Activated naive CD4-positive, alpha-beta T cell treated with Interleukin-2 at 50 U/mL for 16 hours (primary cell): ENCODE data around the gene SSTR4.

Source experiments
- DNase-seq: peaks from one replicate; pipeline ENCODE4 v3.0.0-alpha.2; 2020

Gene SSTR4

DNA sequence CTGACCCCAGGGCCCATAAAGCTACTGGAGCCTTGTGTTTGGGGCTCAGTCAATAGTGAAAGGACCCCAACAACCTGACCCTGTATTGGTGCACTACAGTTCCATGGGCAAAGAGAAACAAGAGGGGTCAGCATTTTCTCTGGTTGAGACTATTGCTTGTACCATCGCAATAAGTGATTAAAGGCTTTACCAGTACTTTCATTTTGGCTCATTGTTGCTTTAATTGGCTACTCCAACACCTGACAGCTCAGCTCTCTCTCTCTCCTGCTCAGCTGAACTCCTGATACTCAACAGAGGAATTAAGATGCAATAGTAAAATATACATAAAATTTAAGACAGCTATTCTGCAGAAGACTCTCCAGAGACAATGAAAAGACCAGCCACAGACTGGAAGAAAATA, 33.2 kb downstream of the SSTR4 start:
- DNase-seq = no peak

DNA sequence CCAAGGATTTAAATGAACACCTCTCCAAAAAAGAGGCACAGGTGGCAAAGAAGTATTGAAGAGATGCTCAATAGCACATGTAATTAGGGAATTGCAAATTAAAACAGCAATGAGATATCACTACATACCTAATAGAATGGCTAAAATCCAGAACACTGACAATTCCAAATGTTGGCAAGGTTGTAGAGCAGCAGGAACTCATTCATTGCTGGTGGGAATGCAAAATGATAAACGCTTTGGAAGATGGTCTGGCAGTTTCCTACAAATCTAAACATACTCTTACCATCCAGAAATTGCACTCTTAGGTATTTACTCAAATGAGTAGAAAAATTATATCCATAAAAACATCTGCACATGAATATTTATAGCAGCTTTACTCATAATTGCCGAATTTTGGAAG, 34.0 kb downstream of the SSTR4 start:
- no peak for DNase-seq

DNA sequence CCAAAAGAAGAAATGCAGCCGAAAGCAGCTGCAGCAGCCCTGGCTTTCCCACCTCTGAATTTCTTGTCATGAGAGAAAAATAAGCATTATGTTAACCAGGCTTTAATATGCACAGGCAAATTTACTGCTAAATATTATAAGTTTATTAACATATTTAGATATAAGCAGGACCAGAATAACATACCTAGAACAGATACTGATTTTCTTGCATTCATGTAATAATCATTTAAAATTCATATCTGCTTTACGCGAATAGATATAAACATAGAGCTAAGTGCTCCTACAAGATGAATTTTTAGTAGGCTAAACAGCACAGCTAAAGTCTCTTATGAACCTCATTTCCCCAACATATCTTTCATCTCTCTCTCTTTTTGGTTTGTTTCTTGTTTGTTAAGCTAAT, 36.3 kb downstream of the SSTR4 start:
- DNase-seq = no peak

DNA sequence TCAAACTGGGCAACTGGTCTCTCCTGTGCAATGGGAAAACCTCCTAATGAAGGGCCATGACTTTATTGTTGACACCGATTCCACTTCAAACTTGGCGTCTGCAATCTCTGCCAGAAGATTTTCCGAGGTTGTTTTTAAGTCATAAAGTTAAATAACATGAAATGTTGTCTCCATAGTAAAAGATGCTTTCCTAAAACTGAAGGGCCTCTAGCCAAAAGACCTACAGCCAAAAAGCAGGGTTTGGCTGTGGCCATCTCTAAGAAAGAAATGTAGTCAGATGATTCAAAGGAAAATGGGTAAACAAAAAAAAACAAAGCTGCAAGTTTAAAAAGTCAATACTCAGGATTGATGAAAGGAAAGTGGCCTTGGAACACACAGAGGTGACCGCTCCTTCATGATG, 36.9 kb downstream of the SSTR4 start:
- no peak for DNase-seq

DNA sequence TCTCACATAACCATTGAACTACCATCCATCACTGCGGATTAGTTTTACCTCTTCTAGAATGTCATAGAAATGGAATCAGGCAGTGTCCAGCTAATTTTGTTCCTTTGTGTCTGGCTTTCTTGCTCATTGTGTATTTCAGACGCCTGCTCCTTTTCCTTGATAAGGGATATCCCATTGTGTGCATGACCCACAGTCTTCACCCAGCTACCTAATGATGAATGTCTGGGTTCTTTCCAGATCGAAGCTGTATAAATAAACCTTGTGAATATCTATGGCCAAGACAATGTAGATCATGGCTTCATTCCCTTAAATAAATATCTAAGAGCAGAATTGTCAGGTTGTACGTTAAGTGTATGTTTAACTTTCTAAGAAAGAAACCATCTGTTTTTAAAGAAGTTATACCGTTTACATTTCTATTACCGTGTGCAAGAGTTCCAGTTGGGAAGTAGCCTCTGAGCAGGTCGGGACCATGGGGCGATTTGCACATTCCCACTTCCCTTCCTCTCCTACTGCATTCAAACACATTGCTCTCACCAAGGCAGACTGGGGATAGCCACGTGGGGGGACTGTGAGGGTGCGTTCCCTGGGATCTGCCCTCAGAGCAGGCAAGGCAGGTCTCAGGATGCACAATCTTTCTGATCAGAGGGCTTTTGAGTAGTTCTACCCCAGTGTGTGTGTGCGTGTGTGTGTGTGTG, 37.9 kb downstream of the SSTR4 start:
- no peak for DNase-seq

DNA sequence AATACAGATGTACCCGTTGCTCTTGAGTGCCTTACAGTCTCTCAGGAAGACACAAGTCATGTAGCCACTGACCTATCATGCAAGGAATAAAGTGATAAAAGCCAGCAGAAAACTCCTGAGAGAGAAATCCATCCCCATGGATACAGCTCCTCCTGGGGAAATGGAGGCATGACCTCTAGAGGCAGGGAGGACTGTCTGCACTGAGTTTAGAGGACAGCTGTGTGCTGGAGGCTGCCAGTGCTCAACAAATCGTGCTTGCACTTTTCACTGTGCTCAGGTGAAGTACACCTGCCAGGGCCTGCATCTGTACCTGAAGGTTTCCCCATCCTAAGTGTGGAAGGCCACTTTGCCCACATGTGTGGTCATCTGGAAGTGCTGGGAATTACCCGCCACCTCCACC, 38.9 kb downstream of the SSTR4 start:
- no peak for DNase-seq

DNA sequence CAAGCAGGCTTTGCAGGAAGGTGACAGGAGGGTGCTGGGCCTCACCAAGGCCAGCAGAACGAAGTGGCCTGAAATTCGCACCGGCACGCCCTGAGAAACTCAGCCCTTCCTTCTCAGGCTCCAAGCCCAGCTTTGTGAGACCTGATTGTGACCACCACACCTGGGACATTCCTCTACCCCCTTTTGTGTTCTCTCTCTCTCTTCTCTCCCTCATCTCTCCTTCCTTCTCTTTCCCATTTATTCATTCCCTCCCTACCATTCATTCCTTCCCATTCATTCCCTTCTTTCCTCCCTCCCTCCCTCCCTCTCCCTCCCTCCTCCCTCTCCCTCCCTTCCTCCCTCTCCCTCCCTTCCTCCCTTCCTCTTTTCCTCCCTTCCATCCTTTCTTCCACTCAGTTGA, 42.2 kb downstream of the SSTR4 start:
- no peak for DNase-seq

DNA sequence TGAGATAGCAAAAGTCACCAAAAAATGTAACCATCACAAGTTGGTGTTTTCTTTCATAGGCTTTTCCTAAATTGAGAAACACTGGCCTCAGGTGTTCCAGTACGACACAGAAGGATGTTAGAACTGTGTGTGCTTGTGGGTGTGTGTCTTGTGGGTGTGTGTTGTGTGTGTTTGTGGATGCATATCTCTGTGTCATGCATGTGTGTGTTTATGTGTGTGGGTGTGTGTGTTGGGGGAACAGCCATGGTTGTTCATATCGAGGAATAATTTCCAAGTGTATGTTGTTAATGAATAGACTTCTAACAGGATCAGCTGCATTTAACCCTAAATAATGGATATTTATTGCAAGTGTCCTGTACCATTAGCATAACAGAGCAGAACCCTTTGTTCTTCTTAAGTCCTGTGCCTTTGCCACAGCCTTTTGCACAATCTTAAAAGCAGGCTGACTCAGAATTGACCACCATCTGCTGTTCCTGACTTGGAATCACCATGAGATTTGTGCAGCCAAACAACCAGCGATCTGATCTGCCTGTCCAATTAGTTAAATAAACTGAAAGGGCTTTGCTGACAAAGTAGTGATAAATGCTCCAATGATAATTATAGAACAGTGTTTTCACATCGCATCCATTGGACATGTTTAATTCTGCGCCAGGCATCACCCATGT, 43.4 kb downstream of the SSTR4 start:
- DNase-seq = no peak

DNA sequence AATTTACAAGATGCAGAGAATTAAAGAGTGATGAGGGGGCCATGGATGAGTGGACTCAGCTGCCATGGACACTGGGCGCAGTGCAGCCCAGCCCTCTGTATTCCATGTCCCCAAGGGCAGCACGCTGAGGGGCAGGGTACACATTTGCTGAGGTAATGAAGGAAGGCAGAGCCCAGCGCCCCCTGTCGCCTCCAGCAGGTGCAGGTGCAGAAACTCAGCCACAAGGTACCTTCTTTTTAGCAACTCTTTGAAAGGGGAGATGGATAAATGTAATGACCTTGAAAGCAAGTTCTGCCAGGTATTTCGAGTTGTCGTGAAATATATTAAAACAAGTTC, 43.9 kb downstream of the SSTR4 start:
- no peak for DNase-seq

DNA sequence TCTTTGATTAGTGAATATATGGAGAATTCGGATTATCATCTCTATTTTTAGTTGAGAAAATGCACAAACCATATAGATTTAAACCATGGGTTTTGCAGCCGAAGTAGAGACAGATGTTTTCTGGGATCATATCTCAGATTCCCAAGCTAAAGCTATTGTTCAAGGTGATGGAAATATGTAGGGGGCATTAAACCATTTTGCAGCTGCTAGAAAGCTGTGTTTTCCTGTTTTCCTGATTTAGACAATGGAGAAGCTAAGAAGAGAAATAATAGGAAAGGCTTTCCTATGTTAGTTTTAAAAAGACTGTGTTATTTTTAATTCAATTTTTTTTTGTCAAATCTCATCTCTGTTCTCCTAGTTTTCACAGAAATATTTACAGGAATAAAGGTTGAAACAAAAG, 44.8 kb downstream of the SSTR4 start:
- no peak for DNase-seq

DNA sequence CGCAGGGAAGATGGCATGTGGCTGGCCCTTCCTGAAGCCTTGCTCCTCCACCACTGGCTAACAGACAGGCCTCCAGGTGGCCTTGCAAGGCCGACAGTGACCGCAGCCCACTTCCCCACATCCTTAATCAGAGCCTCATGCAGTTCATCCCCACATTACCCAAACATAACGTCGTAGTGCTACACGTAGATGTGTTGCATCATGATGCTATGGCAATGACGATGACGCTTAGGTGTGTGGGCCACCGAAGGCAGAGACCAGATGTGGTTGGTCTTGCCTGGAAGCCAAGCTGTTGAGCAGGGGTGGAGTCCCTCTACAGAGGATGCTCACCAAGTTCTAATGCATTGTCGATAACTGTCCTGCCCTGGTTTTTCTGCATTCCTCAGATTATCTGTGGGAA, 45.4 kb downstream of the SSTR4 start:
- no peak for DNase-seq

DNA sequence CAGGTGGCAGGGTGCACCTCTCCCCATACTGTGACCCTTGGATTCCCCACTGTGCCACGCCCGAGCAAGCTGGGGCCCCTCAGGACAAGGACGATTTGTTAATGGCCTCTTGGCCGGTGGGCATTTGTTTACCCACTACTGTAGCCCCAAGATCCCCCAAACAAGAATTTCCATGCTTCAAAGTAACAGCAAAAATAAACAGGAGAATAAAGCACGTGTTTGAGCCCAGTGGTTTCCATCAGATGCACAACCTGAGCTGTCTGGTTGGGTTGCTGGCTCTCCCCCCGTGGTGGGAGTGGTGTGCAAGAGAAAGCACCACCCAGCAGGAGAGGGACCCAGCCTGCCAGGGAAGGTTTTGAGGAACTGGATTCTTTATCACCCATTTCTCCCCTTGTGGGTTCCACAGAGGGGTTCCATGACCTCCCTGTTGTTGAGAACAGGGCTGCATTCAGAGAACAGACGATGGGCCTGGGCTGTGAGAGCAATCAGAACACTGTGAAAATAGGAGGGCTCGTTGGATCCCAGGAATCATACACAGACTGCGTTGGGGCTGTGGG, 46.2 kb downstream of the SSTR4 start:
- no peak for DNase-seq

DNA sequence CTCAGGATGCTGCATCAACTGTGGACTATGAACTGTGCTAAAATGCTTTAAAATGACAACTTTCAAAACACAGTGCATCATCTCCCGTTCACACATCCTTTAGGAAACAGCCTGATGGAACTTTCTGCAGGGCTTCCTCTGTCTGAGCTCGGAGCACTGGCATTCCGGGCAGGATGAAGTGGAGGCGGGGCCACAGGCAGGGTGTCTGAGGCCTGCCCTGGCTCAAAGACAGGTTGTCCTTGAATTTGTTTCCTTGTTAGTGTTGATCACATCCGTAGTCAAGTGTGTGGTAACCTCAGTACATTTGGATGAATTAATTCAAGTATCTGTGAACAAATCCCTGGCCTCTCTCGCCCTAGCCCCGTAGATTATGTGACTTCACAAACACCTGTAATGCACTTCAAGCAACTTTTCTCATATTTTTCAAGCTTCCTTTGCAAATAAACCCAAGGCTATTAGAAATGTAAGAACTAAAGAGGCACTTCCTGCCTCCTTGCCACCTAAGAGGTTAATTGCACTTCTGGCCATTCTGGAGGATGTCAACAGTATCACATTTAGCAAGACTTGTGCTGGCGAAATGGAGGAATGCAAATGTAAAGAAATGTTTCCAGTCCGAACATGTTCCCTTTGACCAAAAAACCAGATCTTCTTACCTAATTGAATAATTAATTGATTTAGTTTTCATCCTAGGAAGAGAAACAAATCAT, 47.9 kb downstream of the SSTR4 start:
- DNase-seq = no peak

DNA sequence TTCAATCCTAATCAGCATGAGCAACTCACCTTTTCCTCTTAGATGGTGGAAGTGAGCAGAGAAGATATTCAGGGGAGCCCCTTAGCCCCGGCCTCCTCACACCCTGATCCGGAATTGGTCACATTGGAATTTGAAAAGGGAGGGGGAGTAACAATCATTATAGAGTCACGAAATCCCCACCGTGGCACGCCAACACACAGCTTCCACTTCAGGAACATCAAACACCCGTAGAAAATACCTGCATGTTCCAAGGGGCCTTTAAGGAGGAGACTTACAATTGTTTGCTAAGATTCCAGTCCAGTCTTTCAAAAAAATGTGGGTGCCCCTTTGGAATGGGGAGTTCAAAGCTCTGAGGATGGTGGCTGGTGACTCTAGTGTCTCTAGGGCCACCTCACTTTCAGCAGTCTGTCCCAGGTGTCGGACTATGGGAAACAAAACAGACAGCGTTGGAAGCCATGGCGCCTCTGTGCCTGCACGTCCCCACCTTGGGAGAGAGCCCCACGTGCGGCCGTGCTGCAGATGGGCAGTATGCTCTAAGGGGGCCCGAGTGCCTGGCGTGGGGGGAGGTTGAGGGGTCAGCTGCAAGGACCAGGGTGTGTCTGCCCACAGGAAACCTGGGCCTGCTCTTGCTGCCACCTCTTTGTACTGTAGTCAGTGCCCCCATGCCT, 48.6 kb downstream of the SSTR4 start:
- DNase-seq = no peak

DNA sequence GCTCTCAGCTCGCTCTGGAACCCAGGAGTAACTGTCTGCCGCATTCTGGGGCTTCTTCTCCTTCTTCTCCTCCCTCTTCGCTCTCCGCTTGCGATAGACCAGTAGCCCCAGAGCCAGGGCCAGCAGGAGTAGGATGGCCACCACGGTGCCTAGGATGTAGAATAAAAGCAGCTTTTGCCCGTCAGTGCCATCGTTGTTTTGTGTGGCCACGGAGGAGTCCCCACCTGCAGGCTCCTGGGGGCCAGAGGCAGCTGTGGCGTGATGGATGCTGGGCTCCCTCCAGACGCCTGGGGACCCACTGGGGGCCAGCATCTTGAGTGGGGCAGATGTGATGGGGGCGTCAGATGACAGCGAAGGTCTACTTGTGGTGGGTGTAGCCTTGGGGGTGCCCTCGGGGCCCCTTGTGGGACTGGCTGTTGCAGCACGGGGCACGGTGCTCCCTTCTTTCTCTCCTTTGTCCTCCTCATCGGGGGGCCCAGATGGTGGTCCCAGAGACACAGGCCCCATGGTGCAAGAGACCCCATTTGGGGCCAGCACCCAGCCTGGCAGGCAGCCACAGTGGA, 49.3 kb downstream of the SSTR4 start:
- no peak for DNase-seq

DNA sequence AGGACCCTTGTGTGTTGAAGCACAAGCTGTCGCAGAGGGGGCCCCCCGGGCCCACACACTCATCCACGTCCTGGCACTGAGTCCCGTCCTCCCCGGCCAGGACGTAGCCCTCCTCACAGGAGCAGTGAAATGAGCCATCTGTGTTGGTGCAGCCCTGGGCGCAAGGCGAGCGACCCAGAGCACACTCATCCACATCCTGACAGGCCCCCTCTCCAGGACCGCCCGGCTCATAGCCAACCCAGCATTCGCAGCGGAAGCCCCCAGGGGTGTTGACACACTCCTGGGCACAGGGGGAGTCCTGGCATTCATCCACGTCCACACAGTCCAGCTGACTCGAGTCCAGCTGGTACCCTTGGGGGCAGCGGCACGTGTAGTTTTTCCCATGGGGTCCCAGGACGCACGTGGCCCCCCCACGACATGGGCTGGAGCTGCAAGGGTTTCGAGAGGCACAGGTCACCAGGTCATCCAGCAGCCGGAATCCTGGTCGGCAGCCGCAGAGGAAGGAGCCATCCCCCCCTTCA, 49.8 kb downstream of the SSTR4 start:
- DNase-seq = no peak

DNA sequence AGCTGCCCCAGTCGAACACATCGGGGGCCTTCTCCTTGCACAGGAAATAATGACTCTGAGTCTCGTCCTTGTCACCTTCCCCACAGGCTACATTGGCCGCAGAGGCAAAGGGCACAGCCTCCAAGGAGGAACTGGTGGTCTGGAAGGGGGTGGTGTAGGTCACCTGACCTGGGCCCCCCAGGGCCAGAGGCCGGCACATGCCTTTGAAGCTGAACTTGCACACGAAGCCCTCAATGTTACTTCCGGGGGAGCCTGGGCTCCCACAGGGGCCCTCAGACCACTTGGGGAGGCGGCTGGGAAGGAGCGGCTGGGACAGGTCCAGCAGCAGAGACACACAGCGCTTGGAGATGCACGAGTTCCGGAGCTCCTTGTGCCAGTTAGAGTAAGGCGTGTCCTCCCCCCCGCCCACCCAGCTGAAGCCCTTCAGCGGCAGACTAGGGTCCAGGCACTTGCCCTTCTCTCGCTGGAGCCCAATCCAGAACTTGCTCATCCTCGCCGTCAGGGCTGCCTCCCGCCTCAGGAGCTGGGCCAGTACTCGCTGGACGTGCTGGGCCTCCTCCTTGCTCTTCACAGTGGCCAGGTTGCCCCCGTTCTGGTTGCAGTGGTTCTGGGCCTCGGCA, 50.4 kb downstream of the SSTR4 start:
- DNase-seq = no peak

DNA sequence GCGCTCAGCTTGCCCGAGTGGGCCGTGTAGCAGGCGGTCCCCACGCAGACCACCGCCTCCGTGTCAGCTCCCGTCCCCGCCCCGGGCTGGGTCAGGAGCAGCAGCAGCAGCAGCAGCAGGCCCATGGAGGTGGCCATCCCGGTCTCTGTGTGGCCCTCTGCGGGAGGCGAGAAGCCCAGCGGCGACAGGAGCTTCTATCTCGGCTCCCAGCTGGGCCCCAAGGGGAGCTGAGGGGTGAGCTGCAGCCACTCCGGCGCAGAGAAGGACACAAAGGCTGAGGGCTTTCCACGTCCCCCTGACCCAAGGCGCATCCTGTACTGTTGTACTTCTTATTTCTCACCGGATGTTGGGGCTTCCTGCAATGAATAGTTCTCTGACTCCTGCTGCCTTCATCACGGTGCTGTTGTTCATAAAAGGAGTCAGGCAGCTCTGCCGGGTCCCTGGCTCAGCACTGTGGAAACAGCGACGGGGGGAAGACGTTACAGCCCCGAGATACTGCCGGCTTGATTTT, 51.0 kb downstream of the SSTR4 start, which contains the start of gene CD93:
Gene CD93, minus strand, starts transcription at position 269 of the 511 bp plus-strand sequence. Its CDS starts 132 bp downstream, at position 137.
- no peak for DNase-seq

DNA sequence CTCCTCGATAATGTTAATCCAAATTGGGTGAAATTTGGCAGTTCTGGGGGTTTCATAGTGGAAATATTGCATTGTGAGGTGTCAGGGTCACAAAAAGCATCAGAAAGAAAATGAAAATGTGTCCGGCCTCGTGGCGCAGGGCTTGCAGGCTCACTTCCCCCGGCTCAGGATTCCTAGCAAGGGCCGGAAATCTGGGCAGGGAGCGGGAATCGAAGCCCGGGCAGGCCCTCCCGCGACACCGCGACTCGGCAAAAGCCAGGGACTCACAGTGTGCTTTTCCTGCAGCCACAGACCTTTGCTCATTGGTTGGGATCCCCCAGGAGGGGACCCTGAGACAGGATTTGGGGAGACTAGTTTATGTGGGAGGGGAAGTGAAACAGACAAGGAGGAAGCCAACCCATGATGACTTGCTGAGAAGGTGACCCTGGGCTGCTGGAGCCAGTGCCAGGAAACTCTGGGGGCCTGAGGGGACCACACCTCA, 51.9 kb downstream of the SSTR4 start:
- no peak for DNase-seq

DNA sequence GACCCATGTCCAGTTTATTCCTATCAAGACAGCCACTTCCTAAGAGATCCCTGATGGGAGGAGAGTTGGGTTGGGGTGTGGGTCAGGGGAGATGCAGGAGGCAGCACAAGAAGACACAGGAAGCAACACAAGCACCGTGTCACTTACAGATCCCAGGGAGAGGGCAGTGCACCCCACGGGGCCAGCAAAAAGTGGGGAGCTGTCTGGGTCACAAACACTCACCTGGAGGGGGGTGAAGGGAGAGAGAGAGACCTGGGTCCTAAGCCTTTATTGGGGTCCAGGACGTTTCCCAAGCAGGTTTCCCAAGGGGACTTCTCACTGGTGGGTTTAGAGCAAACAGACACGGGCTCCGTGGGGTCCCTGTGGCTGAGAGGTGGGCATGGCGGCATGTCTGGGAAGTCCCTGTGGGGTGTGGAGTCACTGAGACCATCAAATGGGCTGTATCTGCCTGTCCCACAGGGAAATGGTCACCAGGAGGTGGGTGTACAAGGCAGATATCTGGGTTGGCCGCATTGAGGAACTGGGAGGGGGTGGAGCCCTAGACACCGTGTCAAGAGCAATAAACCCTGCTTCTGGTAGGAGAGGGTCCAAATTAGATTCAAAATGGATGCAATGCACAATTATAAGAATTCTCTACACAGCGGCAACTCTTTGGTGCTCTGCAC, 52.6 kb downstream of the SSTR4 start:
- no peak for DNase-seq
